Progenitor cell of endocrine pancreas (in vitro differentiated cells): ENCODE measurements around the gene OR5M11. TPM values are rescaled to one million over a fixed set of nuclear protein-coding genes. Genes with fewer than 3 reads are reported as not detected.

ENCODE experiments used
- DNase-seq: peaks from one replicate; pipeline ENCODE4 v3.0.0; 2021; ENCODE audit warnings: low spot score; ENCODE audit not compliant: unreplicated experiment
- H3K27ac Mint-ChIP-seq: 2 replicates; pipeline ENCODE4 v1.8.0; 2021; ENCODE audit warnings: mild to moderate bottlenecking, moderate library complexity, mixed read lengths
- H3K27me3 Mint-ChIP-seq: 2 replicates; pipeline ENCODE4 v1.8.0; 2021; ENCODE audit warnings: mixed read lengths
- H3K36me3 Mint-ChIP-seq: 2 replicates; pipeline ENCODE4 v1.8.0; 2022; ENCODE audit warnings: mixed read lengths; ENCODE audit not compliant: insufficient read depth
- H3K4me1 Mint-ChIP-seq: 2 replicates; pipeline ENCODE4 v1.8.0; 2021; ENCODE audit warnings: low read depth, mixed read lengths
- H3K4me3 Mint-ChIP-seq: 2 replicates; pipeline ENCODE4 v1.8.0; 2021; ENCODE audit warnings: low read depth, mild to moderate bottlenecking, moderate library complexity, mixed read lengths
- H3K9me3 Mint-ChIP-seq: 2 replicates; pipeline ENCODE4 v1.8.0; 2021; ENCODE audit warnings: low read depth, mixed read lengths
- total RNA-seq: library from RNA; stranded (reverse); gene quantifications from 2 replicates; pipeline ENCODE4 v1.2.1, GENCODE V29; 2021
- TF ChIP-seq, protein P1 (sequence below): fragments of 200-600 bp; sonication (generic); IDR thresholded peaks from one replicate; pipeline ENCODE4 v1.5.0; 2021; ENCODE audit warnings: antibody characterized with exemption, mild to moderate bottlenecking; ENCODE audit not compliant: unreplicated experiment

OR5M11 gene
- total RNA-seq, 1 donor from 2014 or later = not detected

DNA sequence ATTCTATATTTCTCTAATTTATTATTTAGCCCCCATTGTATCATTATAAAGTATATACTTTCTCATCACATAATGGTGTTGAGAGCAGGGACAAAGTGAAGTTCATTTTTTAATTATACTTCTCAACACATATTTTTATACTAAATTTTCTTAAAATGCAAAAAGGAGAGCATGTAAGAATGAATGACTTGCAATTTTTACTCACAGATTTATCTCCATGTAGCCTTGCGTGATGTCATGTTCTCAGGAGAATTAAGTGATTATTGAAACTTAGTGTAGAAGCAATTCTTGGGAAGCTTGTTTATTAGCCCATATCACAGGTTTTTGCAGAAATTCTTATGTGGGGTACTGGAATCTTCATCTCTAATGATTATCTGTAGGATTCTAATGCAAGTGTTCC is 682 bp upstream of the OR5M11 start:
- Mint-ChIP-seq H3K27ac (no peak overlapping the region), H3K36me3 (peaks cover 1% of the 10 kb centered on the region), H3K4me3 (no peak overlapping the region), H3K4me1 (peaks cover 2% of the 10 kb centered on the region), H3K27me3 (no peaks in the 10 kb centered on the region), H3K9me3 (peaks cover 17% of the 10 kb centered on the region)
- no peak for DNase-seq
- TF ChIP-seq, protein P1, sequence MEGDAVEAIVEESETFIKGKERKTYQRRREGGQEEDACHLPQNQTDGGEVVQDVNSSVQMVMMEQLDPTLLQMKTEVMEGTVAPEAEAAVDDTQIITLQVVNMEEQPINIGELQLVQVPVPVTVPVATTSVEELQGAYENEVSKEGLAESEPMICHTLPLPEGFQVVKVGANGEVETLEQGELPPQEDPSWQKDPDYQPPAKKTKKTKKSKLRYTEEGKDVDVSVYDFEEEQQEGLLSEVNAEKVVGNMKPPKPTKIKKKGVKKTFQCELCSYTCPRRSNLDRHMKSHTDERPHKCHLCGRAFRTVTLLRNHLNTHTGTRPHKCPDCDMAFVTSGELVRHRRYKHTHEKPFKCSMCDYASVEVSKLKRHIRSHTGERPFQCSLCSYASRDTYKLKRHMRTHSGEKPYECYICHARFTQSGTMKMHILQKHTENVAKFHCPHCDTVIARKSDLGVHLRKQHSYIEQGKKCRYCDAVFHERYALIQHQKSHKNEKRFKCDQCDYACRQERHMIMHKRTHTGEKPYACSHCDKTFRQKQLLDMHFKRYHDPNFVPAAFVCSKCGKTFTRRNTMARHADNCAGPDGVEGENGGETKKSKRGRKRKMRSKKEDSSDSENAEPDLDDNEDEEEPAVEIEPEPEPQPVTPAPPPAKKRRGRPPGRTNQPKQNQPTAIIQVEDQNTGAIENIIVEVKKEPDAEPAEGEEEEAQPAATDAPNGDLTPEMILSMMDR = no peak

- Mint-ChIP-seq H3K4me1 (no peaks in the 10 kb centered on the region), H3K27me3 (no peaks in the 10 kb centered on the region), H3K27ac (no peak overlapping the region), H3K4me3 (no peak overlapping the region), H3K9me3 (peaks cover 7% of the 10 kb centered on the region), H3K36me3 (no peaks in the 10 kb centered on the region)
- DNase-seq = no peak
- TF ChIP-seq, protein P1 = no peak
Measured at GRCh38 chr11:56533054-56533740, 9.9 kb downstream of the OR5M11 start.

DNA sequence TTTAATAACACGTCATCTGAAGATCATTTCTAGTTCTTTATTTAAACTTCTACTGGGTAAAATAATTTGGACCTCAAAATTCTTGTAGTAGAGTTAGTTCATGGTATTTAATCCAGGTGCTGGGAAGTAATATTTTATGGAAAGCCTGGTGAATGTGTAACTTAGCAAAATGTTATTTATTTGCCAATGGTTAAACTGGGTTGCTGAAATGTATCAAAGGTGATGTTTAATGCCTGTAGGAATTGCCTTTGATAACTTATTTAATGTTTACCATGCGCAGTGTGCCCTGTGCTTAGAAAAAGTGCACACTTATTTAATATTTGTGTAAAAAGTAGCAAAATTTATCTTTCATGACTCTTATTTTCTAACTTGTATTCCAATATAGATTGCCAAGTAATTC is 11.2 kb downstream of the OR5M11 start:
- H3K27me3 Mint-ChIP-seq = no peaks in the 10 kb centered on the region
- H3K27ac Mint-ChIP-seq = no peak overlapping the region
- TF ChIP-seq, protein P1 = no peak
- H3K9me3 Mint-ChIP-seq = peaks cover 4% of the 10 kb centered on the region
- no peaks in the 10 kb centered on the region for H3K36me3 Mint-ChIP-seq
- DNase-seq = no peak
- no peak overlapping the region for H3K4me3 Mint-ChIP-seq
- H3K4me1 Mint-ChIP-seq = no peaks in the 10 kb centered on the region

- no peak overlapping the region for H3K27ac Mint-ChIP-seq
- no peak for DNase-seq
- peaks cover 21% of the 10 kb centered on the region for H3K9me3 Mint-ChIP-seq
- H3K36me3 Mint-ChIP-seq = peaks cover 4% of the 10 kb centered on the region
- H3K4me1 Mint-ChIP-seq = peaks cover 22% of the 10 kb centered on the region
- H3K27me3 Mint-ChIP-seq = no peaks in the 10 kb centered on the region
- no peak overlapping the region for H3K4me3 Mint-ChIP-seq
- TF ChIP-seq, protein P1 = no peak
Measured at GRCh38 chr11:56522008-56522407, 21.0 kb downstream of the OR5M11 start.

- Mint-ChIP-seq H3K27ac (no peak overlapping the region), H3K9me3 (peaks cover 8% of the 10 kb centered on the region), H3K27me3 (no peaks in the 10 kb centered on the region), H3K4me1 (peaks cover 10% of the 10 kb centered on the region), H3K4me3 (no peak overlapping the region), H3K36me3 (peaks cover 1% of the 10 kb centered on the region)
- DNase-seq = no peak
- TF ChIP-seq, protein P1 = no peak
Measured at GRCh38 chr11:56513280-56513679, 29.8 kb downstream of the OR5M11 start.
